Breast epithelium (tissue), 3 donors: ENCODE measurements around the gene IMPDH2.

ENCODE experiments used
- POLR2A ChIP-seq: fragments of 450-650 bp; IDR thresholded peaks from one replicate; pipeline ENCODE4 v1.6.1; 2016; ENCODE audit warnings: antibody characterized with exemption, mild to moderate bottlenecking, moderate library complexity
- TF ChIP-seq, protein P1 (sequence below), 3 donors: fragments of 450-650 bp; IDR thresholded peaks; one replicate each; pipeline ENCODE4 v1.5.1; 2016 to 2017; ENCODE audit warnings: antibody characterized with exemption in 3 of 3, mild to moderate bottlenecking in 3 of 3, moderate library complexity in 3 of 3

DNA sequence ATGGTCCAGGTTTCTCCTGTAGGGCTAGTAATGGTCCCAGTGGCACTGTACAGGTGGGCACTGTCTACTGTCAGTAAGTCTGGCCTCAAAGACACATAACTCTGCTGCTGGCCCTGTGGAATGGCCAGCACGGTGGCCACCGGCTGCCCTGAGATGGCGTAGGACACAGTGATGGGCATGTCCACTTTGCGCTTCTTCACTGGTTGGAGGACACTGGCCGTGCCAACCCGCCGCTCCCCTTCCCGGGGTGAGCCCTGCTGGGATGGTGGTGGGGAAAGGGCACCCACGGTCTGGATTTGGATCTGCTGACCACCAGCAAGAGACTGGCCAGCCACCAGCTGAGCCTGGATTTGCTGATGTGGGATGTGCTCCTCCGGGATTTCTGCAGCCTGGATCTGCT lies 28.1 kb upstream of the IMPDH2 start:
- TF ChIP-seq, protein P1, sequence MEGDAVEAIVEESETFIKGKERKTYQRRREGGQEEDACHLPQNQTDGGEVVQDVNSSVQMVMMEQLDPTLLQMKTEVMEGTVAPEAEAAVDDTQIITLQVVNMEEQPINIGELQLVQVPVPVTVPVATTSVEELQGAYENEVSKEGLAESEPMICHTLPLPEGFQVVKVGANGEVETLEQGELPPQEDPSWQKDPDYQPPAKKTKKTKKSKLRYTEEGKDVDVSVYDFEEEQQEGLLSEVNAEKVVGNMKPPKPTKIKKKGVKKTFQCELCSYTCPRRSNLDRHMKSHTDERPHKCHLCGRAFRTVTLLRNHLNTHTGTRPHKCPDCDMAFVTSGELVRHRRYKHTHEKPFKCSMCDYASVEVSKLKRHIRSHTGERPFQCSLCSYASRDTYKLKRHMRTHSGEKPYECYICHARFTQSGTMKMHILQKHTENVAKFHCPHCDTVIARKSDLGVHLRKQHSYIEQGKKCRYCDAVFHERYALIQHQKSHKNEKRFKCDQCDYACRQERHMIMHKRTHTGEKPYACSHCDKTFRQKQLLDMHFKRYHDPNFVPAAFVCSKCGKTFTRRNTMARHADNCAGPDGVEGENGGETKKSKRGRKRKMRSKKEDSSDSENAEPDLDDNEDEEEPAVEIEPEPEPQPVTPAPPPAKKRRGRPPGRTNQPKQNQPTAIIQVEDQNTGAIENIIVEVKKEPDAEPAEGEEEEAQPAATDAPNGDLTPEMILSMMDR (IDR thresholded peaks at IDR 0.05), result no peak
- no peak for TF ChIP-seq POLR2A
